HUES64 (cell line): ENCODE data around the gene TNFSF15.

Experiments
- H3K27ac ChIP-seq: 2 replicates; pipeline ENCODE4 v1.7.0; 2013; ENCODE audit warnings: low read depth, low read length, inconsistent platforms
- H3K27me3 ChIP-seq: 2 replicates; pipeline ENCODE4 v1.6.1; 2013; ENCODE audit warnings: mild to moderate bottlenecking, low read length; ENCODE audit not compliant: insufficient read depth
- H3K36me3 ChIP-seq: 2 replicates; pipeline ENCODE4 v1.6.1; 2013; ENCODE audit warnings: mild to moderate bottlenecking, low read length; ENCODE audit not compliant: insufficient read depth
- H3K4me1 ChIP-seq: 2 replicates; pipeline ENCODE4 v1.6.1; 2013; ENCODE audit warnings: mild to moderate bottlenecking, low read length, moderate library complexity; ENCODE audit not compliant: insufficient read depth
- H3K4me3 ChIP-seq: 2 replicates; pipeline ENCODE4 v1.5.1; 2013; ENCODE audit warnings: mild to moderate bottlenecking, low read length, moderate library complexity
- H3K9ac ChIP-seq: 2 replicates; pipeline ENCODE4 v1.6.1; 2013; ENCODE audit warnings: mild to moderate bottlenecking, low read depth, low read length
- H3K9me3 ChIP-seq: 2 replicates; pipeline ENCODE4 v1.6.1; 2013; ENCODE audit warnings: low read depth, low read length; ENCODE audit not compliant: insufficient read depth
- WGBS: fragments of 150-250, 120-280 bp; methylation state at CpG from one replicate; pipeline ENCODE4 v1.1.7; 2013; ENCODE audit warnings: missing lambda C conversion rate; 5-methylcytosine and 5-hydroxymethylcytosine counted together

TNFSF15 gene

DNA sequence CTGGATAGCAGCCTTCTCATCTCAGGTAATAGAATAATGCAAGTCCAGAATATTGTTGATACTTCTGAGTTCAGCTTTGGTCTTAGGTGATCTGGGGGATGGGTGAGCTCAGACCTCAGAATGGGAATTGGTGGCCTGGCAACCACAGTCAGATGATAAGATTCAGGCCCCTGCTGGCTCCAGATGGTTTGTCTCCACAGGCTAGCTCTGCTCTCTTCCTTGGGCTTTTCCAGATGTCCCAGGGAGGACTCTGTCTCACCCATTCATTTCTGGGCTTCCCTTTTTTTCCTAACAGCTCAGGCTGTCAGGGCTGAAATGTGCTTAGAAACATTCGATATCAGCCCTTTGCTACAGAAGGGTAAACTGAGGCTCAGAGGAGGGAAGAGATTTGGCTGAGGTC, 17.6 kb upstream of the TNFSF15 start:
- H3K27me3 ChIP-seq: peaks cover 2% of the 10 kb centered on the region; the same call in 1 of the 2 replicates
- no peak overlapping the region for H3K9ac ChIP-seq
- H3K9me3 ChIP-seq: no peaks in the 10 kb centered on the region
- H3K36me3 ChIP-seq: no peaks in the 10 kb centered on the region
- H3K27ac ChIP-seq: no peak overlapping the region
- H3K4me1 ChIP-seq: no peaks in the 10 kb centered on the region
- 97% methylated on average over 1 of the region's 1 CpG for WGBS
- no peak overlapping the region for H3K4me3 ChIP-seq

GRCh38 chr9:114822708-114823107, 16.9 kb upstream of the TNFSF15 start:
- Histone ChIP-seq H3K4me1 (no peaks in the 10 kb centered on the region), H3K27me3 (peaks cover 2% of the 10 kb centered on the region; the same call in 1 of the 2 replicates), H3K27ac (no peak overlapping the region), H3K36me3 (no peaks in the 10 kb centered on the region), H3K9me3 (no peaks in the 10 kb centered on the region), H3K4me3 (no peak overlapping the region), H3K9ac (no peak overlapping the region)
- 70% methylated on average over 2 of the region's 2 CpGs for WGBS

DNA sequence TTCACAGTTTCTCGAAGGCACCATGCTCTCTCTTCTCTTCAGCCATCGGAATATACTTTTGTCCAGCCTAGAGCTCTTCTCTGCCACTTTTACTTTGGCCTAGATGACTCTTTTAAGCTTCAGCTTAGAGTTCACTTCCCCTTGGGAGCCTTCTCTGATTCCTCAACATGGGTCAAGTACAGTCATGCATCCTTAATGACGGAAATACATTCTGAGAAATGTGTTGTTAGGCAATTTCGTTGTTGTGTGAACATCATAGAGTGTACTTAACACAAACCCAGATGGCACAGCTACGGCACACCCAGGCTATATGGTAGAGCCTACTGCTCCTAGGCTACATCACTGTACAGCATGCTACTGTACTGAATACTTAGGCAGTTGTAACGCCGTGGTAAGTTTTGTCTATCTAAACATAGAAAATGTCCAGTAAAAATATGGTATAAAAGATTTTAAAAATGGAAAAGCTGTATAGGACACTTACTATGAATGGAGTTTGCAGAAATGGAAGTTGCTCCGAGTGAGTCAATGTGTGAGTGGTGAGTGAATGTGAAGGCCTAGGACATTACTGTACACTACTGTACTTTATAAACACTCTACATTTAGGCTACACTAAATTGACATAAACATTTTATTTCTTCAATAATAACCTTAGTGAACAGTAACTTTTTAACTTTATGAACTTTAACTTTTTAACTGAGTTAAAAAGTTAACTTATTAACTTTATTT, 15.1 kb upstream of the TNFSF15 start:
- no peaks in the 10 kb centered on the region for H3K4me1 ChIP-seq
- H3K27ac ChIP-seq: no peak overlapping the region
- H3K4me3 ChIP-seq: no peak overlapping the region
- H3K9me3 ChIP-seq: no peaks in the 10 kb centered on the region
- H3K9ac ChIP-seq: no peak overlapping the region
- no peaks in the 10 kb centered on the region for H3K36me3 ChIP-seq
- 93% methylated on average over 8 of the region's 8 CpGs for WGBS
- H3K27me3 ChIP-seq: peaks cover 2% of the 10 kb centered on the region; the same call in 1 of the 2 replicates

- Histone ChIP-seq H3K9ac (no peak overlapping the region), H3K27me3 (peaks cover 2% of the 10 kb centered on the region; the same call in 1 of the 2 replicates), H3K4me1 (no peaks in the 10 kb centered on the region), H3K9me3 (no peaks in the 10 kb centered on the region), H3K36me3 (no peaks in the 10 kb centered on the region), H3K27ac (no peak overlapping the region), H3K4me3 (no peak overlapping the region)
- 95% methylated on average over 1 of the region's 1 CpG for WGBS
Observed at GRCh38 chr9:114818178-114818577, 12.3 kb upstream of the TNFSF15 start.

DNA sequence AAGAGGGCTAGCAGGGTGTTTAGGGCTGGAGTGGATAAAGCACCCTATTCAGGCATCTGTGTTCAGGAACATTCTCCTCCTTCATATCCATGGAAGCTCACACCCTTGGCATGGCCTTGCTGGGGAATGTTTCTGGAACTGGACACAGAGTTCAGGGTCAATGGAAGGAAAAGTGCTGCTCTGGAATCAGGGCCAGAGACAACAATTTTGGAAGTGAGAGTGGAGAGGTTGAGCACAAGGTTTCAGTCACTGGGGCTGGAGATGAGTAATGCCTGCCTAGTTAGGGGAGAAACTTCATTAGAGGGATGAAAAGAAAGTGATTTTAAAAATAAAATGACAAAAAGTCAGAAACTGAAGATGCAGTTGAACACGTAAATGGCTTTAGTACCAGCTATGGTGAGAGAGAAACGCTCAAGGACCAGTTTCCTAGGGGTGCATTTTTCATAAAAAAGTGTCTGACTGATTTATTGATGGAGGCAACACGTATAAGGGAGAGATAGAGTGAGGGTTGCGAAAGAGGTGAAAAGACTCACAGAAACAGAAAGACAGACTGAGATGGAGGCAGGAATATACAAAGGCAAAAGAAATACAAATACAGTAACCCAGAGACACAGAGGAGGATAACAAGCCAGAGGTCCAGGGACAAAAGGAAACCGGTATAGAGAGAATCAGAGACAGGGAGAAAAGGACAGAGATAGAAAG, 8.0 kb upstream of the TNFSF15 start:
- Histone ChIP-seq H3K27me3 (no peaks in the 10 kb centered on the region), H3K9ac (no peak overlapping the region), H3K4me3 (no peak overlapping the region), H3K27ac (no peak overlapping the region), H3K36me3 (no peaks in the 10 kb centered on the region), H3K4me1 (no peaks in the 10 kb centered on the region), H3K9me3 (no peaks in the 10 kb centered on the region)
- 92% methylated on average over 5 of the region's 5 CpGs for WGBS

DNA sequence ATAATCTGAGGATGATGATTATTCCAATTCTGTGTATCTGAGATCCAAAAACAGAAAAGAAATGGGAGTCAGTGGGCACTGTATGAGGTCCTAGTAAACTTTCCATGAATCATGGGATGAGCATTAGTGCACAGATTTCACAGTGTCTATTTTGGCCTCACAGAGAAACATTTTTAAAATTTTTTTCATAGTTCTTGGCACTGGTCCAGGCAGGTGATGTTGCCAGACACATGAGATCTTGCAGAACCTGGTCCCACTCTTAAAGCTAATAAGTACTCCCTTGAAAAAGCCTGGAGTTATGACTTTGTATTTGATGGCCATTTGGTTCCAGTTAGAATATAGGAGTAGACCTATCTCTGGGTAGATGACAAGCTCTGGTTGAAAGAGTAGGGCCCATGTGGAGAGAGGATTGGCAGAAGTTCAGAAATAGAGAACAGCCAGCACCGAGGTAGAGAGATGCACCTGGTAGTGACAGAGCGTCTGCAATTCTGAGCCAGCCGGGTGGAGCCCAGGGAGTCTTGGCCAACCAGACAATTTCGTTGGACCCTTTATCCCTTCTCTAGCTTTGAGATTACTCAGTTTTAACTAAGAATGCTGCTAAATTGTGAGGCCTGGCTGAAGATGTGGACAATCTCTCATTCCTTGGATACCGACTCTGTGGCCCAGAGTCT, 6.3 kb upstream of the TNFSF15 start:
- no peak overlapping the region for H3K27ac ChIP-seq
- no peaks in the 10 kb centered on the region for H3K27me3 ChIP-seq
- no peak overlapping the region for H3K4me3 ChIP-seq
- H3K9me3 ChIP-seq: no peaks in the 10 kb centered on the region
- no peaks in the 10 kb centered on the region for H3K36me3 ChIP-seq
- 97% methylated on average over 5 of the region's 5 CpGs for whole genome bisulfite sequencing
- H3K4me1 ChIP-seq: no peaks in the 10 kb centered on the region
- no peak overlapping the region for H3K9ac ChIP-seq

DNA sequence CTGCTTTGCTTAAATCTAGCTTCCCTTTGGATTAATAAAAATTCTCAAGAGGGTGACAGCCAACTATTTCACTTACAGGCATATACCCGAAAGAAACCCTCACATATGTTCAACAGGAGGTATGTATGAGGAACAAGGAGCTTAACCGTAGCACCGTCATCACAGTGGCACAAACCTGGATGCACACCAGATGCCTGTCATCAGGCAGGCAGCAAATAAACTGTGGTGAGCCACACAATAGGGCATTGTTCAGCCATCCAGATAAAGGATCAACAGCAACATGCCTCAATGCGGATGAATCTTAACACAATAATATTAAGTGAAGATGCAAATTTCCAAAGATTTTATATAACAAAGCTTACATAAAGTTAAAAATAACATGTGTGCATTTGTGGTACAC, 5.5 kb upstream of the TNFSF15 start:
- Histone ChIP-seq H3K4me1 (peaks cover 4% of the 10 kb centered on the region), H3K27ac (no peak overlapping the region), H3K4me3 (no peak overlapping the region), H3K36me3 (no peaks in the 10 kb centered on the region), H3K27me3 (no peaks in the 10 kb centered on the region), H3K9ac (no peak overlapping the region), H3K9me3 (no peaks in the 10 kb centered on the region)
- 89% methylated on average over 2 of the region's 4 CpGs for WGBS

GRCh38 chr9:114810614-114811013, 4.8 kb upstream of the TNFSF15 start:
- Histone ChIP-seq H3K4me1 (peaks cover 11% of the 10 kb centered on the region), H3K27ac (no peak overlapping the region), H3K4me3 (no peak overlapping the region), H3K9ac (no peak overlapping the region), H3K9me3 (no peaks in the 10 kb centered on the region), H3K27me3 (no peaks in the 10 kb centered on the region), H3K36me3 (no peaks in the 10 kb centered on the region)
- WGBS: 83% methylated on average over 3 of the region's 3 CpGs

- 88% methylated on average over 1 of the region's 2 CpGs for WGBS
- Histone ChIP-seq H3K4me1 (peaks cover 19% of the 10 kb centered on the region), H3K27ac (no peak overlapping the region)
Observed at GRCh38 chr9:114806526-114806900, 674 bp upstream of the TNFSF15 start.

GRCh38 chr9:114804505-114804904, 1.3 kb downstream of the TNFSF15 start:
- Histone ChIP-seq H3K4me3 (no peak overlapping the region), H3K9ac (no peak overlapping the region), H3K36me3 (no peaks in the 10 kb centered on the region), H3K9me3 (no peaks in the 10 kb centered on the region), H3K27ac (no peak overlapping the region), H3K4me1 (peaks cover 22% of the 10 kb centered on the region), H3K27me3 (no peaks in the 10 kb centered on the region)
- 94% methylated on average over 5 of the region's 5 CpGs for WGBS

More at GRCh38 chr9:114806526-114806900, 674 bp upstream of the TNFSF15 start:
- no peaks in the 10 kb centered on the region for H3K9me3 ChIP-seq
- no peaks in the 10 kb centered on the region for H3K27me3 ChIP-seq
- no peaks in the 10 kb centered on the region for H3K36me3 ChIP-seq
- no peak overlapping the region for H3K4me3 ChIP-seq
- no peak overlapping the region for H3K9ac ChIP-seq
